Stimulated activated effector memory CD8-positive, alpha-beta T cell treated with anti-CD3 and anti-CD28 coated beads, Interleukin-12 subunit alpha, Interleukin-12 subunit beta, amount 100 ng/mL, for 72 hours (primary cell): Measurements from ENCODE around the gene CPEB3.
"Not testable (repeated sequence)": the region's sequence is repeated elsewhere in the genome, so short reads cannot be mapped to it uniquely, and the experiment has no call there.

ENCODE experiments used
- ATAC-seq: fragments of 150-1000 bp; cut with Tn5 transposase; 2 replicates; pipeline ENCODE4 v1.10.0; 2021
- DNase-seq, 2 donors: peaks; one replicate each; pipeline ENCODE4 v3.0.0; 2021 to 2022; ENCODE audit warnings: low spot score in 2 of 2
- H3K27ac Mint-ChIP-seq: one replicate; pipeline ENCODE4 v1.8.0; 2022; ENCODE audit warnings: mild to moderate bottlenecking, mixed read lengths
- H3K36me3 Mint-ChIP-seq: one replicate; pipeline ENCODE4 v1.8.0; 2022; ENCODE audit warnings: mild to moderate bottlenecking, mixed read lengths
- H3K4me1 Mint-ChIP-seq: one replicate; pipeline ENCODE4 v1.8.0; 2022; ENCODE audit warnings: mixed read lengths
- H3K4me3 Mint-ChIP-seq: one replicate; pipeline ENCODE4 v1.8.0; 2022; ENCODE audit warnings: mild to moderate bottlenecking, mixed read lengths
- H3K9me3 Mint-ChIP-seq: one replicate; pipeline ENCODE4 v1.8.0; 2022; ENCODE audit warnings: mixed read lengths

Gene CPEB3

GRCh38 chr10:92146781-92147180 lies 144.1 kb downstream of the CPEB3 start:
- H3K27ac Mint-ChIP-seq, result peak overlapping the region; percentile 16

GRCh38 chr10:92146107-92146506 lies 144.8 kb downstream of the CPEB3 start:
- Mint-ChIP-seq H3K27ac (no peak overlapping the region), H3K9me3 (no peaks in the 10 kb centered on the region), H3K4me3 (no peak overlapping the region), H3K36me3 (no peaks in the 10 kb centered on the region), H3K4me1 (no peaks in the 10 kb centered on the region)
- no peak for ATAC-seq
- no peak for DNase-seq

More at GRCh38 chr10:92146781-92147180, 144.1 kb downstream of the CPEB3 start:
- Mint-ChIP-seq H3K4me1 (no peaks in the 10 kb centered on the region), H3K36me3 (no peaks in the 10 kb centered on the region), H3K4me3 (no peak overlapping the region), H3K9me3 (no peaks in the 10 kb centered on the region)
- ATAC-seq (no peak), DNase-seq (no peak)

DNA sequence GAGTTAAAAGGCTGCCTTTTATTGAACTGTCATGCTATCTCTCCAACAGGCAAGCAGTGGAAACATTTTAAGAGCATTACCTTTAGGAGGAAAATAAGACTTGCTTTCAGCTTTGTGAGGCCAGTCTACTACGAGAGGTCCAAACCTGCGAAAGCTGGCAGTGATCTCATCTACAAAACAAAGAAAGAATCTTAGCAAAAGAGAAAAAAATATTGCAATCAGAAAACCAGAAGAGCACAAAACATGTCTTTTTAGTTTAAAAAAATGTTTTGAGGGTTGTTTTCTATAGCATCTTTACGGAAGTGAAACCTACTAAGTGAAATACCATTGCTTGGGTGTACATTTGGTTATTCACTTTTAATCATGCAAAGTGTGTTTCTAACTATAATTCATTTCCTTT lies 147.9 kb downstream of the CPEB3 start:
- H3K4me3 Mint-ChIP-seq, result no peak overlapping the region
- no peaks in the 10 kb centered on the region for H3K4me1 Mint-ChIP-seq
- DNase-seq (no peak), ATAC-seq (no peak)
- H3K36me3 Mint-ChIP-seq, result no peaks in the 10 kb centered on the region
- H3K27ac Mint-ChIP-seq, result no peak overlapping the region
- no peaks in the 10 kb centered on the region for H3K9me3 Mint-ChIP-seq

DNA sequence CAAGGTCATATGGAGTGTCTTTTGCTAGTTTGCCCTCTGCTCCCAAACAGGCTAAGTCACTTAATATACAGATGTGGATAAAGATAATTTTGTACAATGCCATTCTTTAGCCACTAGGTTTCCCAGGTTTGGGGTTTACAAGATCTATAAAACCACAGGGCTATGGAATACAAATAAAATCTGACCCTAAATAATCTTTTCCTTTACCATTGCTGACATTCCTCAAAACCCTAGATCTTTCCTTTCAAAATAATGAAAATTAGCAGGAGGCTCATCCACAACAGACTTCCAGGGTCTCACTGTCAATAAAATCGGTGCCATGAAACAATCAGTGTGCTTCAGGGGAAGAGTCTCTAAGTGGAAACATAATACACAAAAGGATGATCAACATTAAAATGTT lies 148.4 kb downstream of the CPEB3 start:
- no peak overlapping the region for H3K27ac Mint-ChIP-seq
- H3K4me1 Mint-ChIP-seq, result no peaks in the 10 kb centered on the region
- H3K9me3 Mint-ChIP-seq, result no peaks in the 10 kb centered on the region
- DNase-seq (no peak), ATAC-seq (no peak)
- no peaks in the 10 kb centered on the region for H3K36me3 Mint-ChIP-seq
- no peak overlapping the region for H3K4me3 Mint-ChIP-seq

DNA sequence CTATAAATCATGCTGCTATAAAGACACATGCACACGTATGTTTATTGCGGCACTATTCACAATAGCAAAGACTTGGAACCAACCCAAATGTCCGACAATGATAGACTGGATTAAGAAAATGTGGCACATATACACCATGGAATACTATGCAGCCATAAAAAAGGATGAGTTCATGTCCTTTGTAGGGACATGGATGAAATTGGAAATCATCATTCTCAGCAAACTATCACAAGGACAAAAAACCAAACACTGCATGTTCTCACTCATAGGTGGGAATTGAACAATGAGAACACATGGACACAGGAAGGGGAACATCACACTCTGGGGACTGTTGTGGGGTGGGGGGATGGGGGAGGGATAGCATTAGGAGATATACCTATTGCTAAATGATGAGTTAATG lies 149.7 kb downstream of the CPEB3 start:
- not testable (repeated sequence) for H3K36me3 Mint-ChIP-seq, H3K4me3 Mint-ChIP-seq, DNase-seq, ATAC-seq, H3K9me3 Mint-ChIP-seq, H3K27ac Mint-ChIP-seq, H3K4me1 Mint-ChIP-seq

DNA sequence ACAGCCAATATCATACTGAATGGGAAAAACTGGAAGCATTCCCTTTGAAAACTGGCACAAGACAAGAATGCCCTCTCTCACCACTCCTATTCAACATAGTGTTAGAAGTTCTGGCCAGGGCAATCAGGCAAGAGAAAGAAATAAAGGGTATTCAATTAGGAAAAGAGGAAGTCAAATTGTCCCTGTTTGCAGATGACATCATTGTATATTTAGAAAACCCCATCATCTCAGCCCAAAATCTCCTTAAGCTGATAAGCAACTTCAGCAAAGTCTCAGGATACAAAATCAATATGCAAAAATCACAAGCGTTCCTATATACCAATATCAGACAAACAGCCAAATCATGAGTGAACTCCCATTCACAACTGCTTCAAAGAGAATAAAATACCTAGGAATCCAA lies 156.8 kb downstream of the CPEB3 start:
- not testable (repeated sequence) for H3K36me3 Mint-ChIP-seq, H3K9me3 Mint-ChIP-seq, H3K4me1 Mint-ChIP-seq, H3K27ac Mint-ChIP-seq, DNase-seq, H3K4me3 Mint-ChIP-seq, ATAC-seq

GRCh38 chr10:92131275-92131820 lies 159.5 kb downstream of the CPEB3 start:
- peaks cover 4% of the 10 kb centered on the region for H3K9me3 Mint-ChIP-seq
- no peak for DNase-seq
- H3K27ac Mint-ChIP-seq, result no peak overlapping the region
- no peak for ATAC-seq
- no peak overlapping the region for H3K4me3 Mint-ChIP-seq
- peaks cover 5% of the 10 kb centered on the region for H3K36me3 Mint-ChIP-seq
- peaks cover 7% of the 10 kb centered on the region for H3K4me1 Mint-ChIP-seq

DNA sequence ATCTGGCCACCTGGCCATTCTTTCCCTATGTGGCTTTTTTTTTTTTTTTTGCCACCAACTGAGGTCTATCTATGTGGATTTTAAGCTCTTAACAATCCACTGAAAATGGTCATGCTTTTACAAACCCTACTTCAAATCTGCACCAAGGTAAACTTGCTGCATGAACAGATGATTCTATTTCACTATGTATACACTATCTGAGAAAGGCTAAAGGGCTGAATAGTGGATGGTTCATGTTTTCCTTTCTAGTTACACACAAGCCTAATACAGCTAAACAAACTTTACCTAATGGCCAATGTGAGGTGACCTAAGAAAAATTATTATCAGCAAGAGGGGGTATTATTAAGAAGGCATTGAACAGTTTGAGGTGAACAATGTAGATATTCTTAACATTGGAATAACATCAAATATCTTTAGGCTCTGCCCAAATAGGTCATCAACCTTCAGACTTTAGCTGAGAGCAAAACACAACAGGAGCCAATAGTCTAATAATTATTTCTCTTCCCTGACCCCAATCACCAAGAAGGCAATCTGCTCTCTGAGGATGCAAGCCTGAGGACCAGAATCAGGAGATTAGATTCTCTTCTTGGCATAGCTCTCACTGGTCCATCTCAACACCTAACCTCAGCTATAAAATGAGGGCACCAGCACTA lies 160.1 kb downstream of the CPEB3 start:
- peaks cover 4% of the 10 kb centered on the region for H3K9me3 Mint-ChIP-seq
- DNase-seq, result no peak
- no peak for ATAC-seq
- H3K4me3 Mint-ChIP-seq, result no peak overlapping the region
- no peaks in the 10 kb centered on the region for H3K36me3 Mint-ChIP-seq
- no peak overlapping the region for H3K27ac Mint-ChIP-seq
- peaks cover 7% of the 10 kb centered on the region for H3K4me1 Mint-ChIP-seq

DNA sequence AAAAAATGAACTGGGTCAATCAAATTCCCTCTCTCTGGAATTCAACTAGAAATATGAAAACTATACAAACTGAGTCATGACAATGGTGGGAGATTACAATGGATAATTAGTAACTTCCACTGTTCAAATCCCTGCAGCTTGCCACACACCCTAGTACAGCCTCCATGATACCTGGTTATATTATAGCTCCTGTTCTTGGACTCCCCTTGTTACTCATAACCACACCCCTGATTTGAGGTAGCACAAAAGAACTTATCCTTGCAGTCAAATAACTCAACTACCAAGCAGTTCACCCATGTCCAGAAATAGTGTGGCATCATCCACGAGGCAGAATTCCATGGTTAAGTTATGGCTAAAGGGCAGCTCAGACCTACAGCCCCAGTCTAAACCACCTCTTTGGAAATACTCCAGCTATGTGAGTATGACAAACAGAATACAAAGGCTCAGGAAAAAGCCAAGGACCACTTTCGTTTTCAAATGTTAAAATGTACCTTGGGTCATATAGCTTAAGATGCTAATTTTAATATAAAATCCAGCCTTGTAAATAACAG lies 164.7 kb downstream of the CPEB3 start:
- Mint-ChIP-seq H3K27ac (no peak overlapping the region), H3K4me1 (no peaks in the 10 kb centered on the region), H3K36me3 (no peaks in the 10 kb centered on the region), H3K9me3 (peaks cover 4% of the 10 kb centered on the region), H3K4me3 (no peak overlapping the region)
- DNase-seq (no peak), ATAC-seq (no peak)

GRCh38 chr10:92125144-92125543 lies 165.7 kb downstream of the CPEB3 start:
- Mint-ChIP-seq H3K36me3 (no peaks in the 10 kb centered on the region), H3K9me3 (peaks cover 4% of the 10 kb centered on the region), H3K4me1 (no peaks in the 10 kb centered on the region), H3K27ac (no peak overlapping the region), H3K4me3 (no peak overlapping the region)
- ATAC-seq (no peak), DNase-seq (no peak)

GRCh38 chr10:92124616-92125143 lies 166.2 kb downstream of the CPEB3 start:
- Mint-ChIP-seq H3K36me3 (no peaks in the 10 kb centered on the region), H3K4me3 (no peak overlapping the region), H3K27ac (no peak overlapping the region), H3K9me3 (peaks cover 4% of the 10 kb centered on the region), H3K4me1 (no peaks in the 10 kb centered on the region)
- no peak for DNase-seq
- no peak for ATAC-seq

GRCh38 chr10:92124020-92124419 lies 166.9 kb downstream of the CPEB3 start:
- Mint-ChIP-seq H3K4me3 (no peak overlapping the region), H3K27ac (no peak overlapping the region), H3K4me1 (no peaks in the 10 kb centered on the region), H3K9me3 (peaks cover 1% of the 10 kb centered on the region), H3K36me3 (no peaks in the 10 kb centered on the region)
- DNase-seq, result no peak
- no peak for ATAC-seq

DNA sequence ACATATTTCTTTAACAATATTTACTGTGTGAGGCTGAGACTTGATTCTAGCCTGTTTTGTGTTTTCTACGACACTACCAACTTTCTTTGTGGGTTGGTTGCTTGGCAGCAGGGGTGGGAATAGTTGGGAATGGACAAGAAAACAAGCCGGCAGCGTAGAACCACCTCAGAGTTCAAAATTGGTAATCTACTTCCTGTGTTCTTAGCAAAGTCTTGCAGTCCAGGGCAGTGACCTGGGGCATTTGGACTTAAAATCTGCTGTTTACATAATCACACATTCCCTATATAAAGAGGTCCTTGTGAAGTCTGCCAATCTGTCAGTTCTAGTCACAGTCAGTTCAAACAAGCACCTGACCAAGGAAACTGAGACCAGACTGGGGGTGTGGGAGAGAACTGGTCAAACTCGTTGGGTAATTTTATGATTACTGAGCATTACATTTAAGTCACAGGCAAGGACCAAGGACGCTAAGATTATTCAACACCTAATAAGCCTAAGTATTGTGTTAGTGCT lies 167.9 kb downstream of the CPEB3 start:
- Mint-ChIP-seq H3K27ac (no peak overlapping the region), H3K4me1 (no peaks in the 10 kb centered on the region), H3K4me3 (no peak overlapping the region), H3K9me3 (no peaks in the 10 kb centered on the region), H3K36me3 (no peaks in the 10 kb centered on the region)
- no peak for ATAC-seq
- no peak for DNase-seq

DNA sequence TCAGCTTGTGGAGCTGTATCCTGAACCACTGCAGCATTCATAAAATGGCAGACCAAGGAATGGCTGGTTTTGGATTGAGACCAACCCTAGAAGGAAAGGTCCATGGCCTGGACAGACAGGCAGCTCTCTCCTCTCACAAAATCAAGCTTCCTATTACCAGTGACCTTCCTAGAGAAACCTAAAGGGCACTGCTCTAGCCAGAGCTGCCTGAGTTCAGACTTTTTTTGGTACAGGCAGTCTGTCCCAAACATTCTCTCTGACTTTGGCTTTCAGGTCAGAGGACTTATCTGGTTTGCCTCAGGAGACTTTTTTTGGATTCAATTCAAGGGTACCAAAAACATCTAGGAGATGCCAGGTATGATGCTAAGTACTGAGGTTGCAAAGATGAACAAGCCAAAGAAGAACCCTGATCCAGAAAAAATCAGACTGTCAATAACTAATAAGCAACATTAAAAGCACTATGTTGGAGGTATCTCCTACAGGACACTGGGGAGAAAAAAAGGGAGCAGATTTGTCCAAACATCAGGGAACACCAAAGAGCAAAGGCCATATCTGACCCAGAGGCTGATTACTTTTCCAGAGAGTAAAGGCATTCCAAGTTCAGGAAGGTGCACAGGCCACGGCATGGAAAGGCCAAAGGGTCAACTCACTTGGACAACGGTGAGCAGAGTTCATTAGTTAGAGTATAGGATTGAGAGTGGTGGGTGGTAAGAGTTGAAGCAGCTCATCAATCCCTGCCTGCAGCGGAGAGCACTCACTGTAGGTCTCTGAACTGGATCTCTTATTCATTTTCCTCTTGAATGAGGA lies 169.0 kb downstream of the CPEB3 start:
- H3K4me1 Mint-ChIP-seq, result no peaks in the 10 kb centered on the region
- H3K36me3 Mint-ChIP-seq, result no peaks in the 10 kb centered on the region
- no peaks in the 10 kb centered on the region for H3K9me3 Mint-ChIP-seq
- ATAC-seq (no peak), DNase-seq (no peak)
- no peak overlapping the region for H3K4me3 Mint-ChIP-seq
- no peak overlapping the region for H3K27ac Mint-ChIP-seq

DNA sequence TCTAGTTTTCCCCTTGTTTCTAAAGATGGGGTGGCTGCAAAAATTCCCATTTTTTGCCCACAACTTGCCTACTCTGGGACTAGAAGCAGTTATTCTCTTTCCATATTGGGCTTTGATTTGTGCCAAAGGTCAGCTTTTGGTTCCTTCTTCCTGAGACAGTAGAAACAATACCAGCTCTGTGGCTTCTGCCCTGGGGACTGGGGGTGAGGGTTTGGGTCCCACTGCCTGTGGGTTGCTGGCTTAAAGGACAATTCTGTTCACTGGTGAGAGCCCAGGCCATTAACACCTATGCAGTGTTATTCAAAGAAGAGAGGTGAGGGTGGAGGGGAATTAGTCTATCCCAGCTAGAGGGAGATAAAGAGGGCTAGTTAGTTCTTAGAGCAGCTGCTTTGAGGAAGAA lies 171.5 kb downstream of the CPEB3 start:
- Mint-ChIP-seq H3K4me1 (no peaks in the 10 kb centered on the region), H3K36me3 (peaks cover 4% of the 10 kb centered on the region), H3K9me3 (no peaks in the 10 kb centered on the region), H3K4me3 (no peak overlapping the region), H3K27ac (no peak overlapping the region)
- DNase-seq, result no peak
- ATAC-seq, result no peak
